ENCODE measurements around the gene SULT1C2.

Gene SULT1C2

GRCh38 chr2:108287169-108287568 is 1.5 kb upstream of the SULT1C2 start:
- intact Hi-C loops (cut with DNase I) = no loop called here
- no peak for DNase-seq

GRCh38 chr2:108293850-108294249 is 5.2 kb downstream of the SULT1C2 start:
- intact Hi-C loops (cut with DNase I) = no loop called here
- no peak for DNase-seq

GRCh38 chr2:108297436-108298141 is 8.9 kb downstream of the SULT1C2 start:
- DNase-seq = no peak
- intact Hi-C loops (cut with DNase I) = no loop called here

GRCh38 chr2:108301558-108301957 is 12.9 kb downstream of the SULT1C2 start:
- intact Hi-C loops (cut with DNase I) = no loop called here

GRCh38 chr2:108304975-108305374 is 16.3 kb downstream of the SULT1C2 start:
- no peak for DNase-seq
- intact Hi-C loops (cut with DNase I) = no loop called here

More at GRCh38 chr2:108301558-108301957, 12.9 kb downstream of the SULT1C2 start:
- DNase-seq = no peak

GRCh38 chr2:108305901-108306300 is 17.2 kb downstream of the SULT1C2 start:
- intact Hi-C loops (cut with DNase I) = no loop called here
- no peak for DNase-seq

GRCh38 chr2:108309903-108310302 is 21.2 kb downstream of the SULT1C2 start:
- no peak for DNase-seq
- intact Hi-C loops (cut with DNase I) = no loop called here

- intact Hi-C loops (cut with DNase I) = no loop called here
- no peak for DNase-seq
Observed at GRCh38 chr2:108314586-108315296, 26.0 kb downstream of the SULT1C2 start.

GRCh38 chr2:108315444-108315934 is 26.8 kb downstream of the SULT1C2 start:
- intact Hi-C loops (cut with DNase I) = no loop called here
- DNase-seq = no peak

GRCh38 chr2:108316033-108316432 is 27.3 kb downstream of the SULT1C2 start:
- intact Hi-C loops (cut with DNase I) = no loop called here
- no peak for DNase-seq

- no peak for DNase-seq
- intact Hi-C loops (cut with DNase I) = no loop called here
Observed at GRCh38 chr2:108316461-108317258, 28.0 kb downstream of the SULT1C2 start.

GRCh38 chr2:108320326-108320922 is 31.7 kb downstream of the SULT1C2 start:
- DNase-seq = no peak
- intact Hi-C loops (cut with DNase I) = no loop called here

GRCh38 chr2:108323619-108324018 is 34.9 kb downstream of the SULT1C2 start:
- intact Hi-C loops (cut with DNase I) = no loop called here
- no peak for DNase-seq

GRCh38 chr2:108324531-108325255 is 36.0 kb downstream of the SULT1C2 start:
- intact Hi-C loops (cut with DNase I) = no loop called here
- DNase-seq = no peak

GRCh38 chr2:108325756-108326155 is 37.1 kb downstream of the SULT1C2 start:
- intact Hi-C loops (cut with DNase I) = no loop called here
- DNase-seq = no peak

GRCh38 chr2:108329771-108330170 is 41.1 kb downstream of the SULT1C2 start:
- DNase-seq = no peak
- intact Hi-C loops (cut with DNase I) = no loop called here

- DNase-seq = no peak
- intact Hi-C loops (cut with DNase I) = no loop called here
Observed at GRCh38 chr2:108330979-108331378, 42.3 kb downstream of the SULT1C2 start.

- intact Hi-C loops (cut with DNase I) = no loop called here
- DNase-seq = no peak
Observed at GRCh38 chr2:108345951-108346350, 57.3 kb downstream of the SULT1C2 start.

GRCh38 chr2:108346827-108347226 is 58.1 kb downstream of the SULT1C2 start:
- intact Hi-C loops (cut with DNase I) = no loop called here
- no peak for DNase-seq

- intact Hi-C loops (cut with DNase I) = no loop called here
- DNase-seq = no peak
Observed at GRCh38 chr2:108347786-108348185, 59.1 kb downstream of the SULT1C2 start.
